ENCODE results near the gene NEK1. TPM values are rescaled to one million over a fixed set of nuclear protein-coding genes. Genes with fewer than 3 reads are reported as not detected.

Gene NEK1
- total and polyA plus RNA-seq, 2 donors (not counting 3 experiments of a cell fraction or from before 2014, with no cell fraction given): 2.6 to 10.1 TPM

DNA sequence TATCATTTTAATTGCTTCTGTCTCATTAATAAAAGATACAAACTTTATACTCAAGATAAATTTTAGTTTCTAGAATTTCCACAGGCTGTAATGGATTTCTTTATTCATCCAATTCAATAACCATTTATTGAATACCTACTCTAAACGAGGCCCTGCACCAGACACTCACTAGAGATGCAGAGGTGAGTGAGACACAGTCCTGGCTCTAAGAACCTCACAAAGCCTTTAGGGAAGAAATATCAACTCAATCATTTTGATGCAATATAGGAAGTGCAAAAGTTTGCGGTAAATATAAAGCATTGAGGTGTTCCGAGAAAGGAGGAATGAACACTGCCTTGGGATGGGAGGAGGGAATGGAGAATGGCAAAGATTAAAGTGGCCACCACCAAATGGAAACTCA, 260.0 kb downstream of the NEK1 start:
- ChIA-PET CTCF (interaction anchor here (0.7 kb wide), 1 partner anchor 25 kb away, joined by 3 read pairs; no protein-coding TSS in a partner anchor), POLR2A (no interaction called here)
- H3K4me2 ChIP-seq (ENCODE audit: insufficient read depth, low read length): no peak overlapping the region
- H3K27me3 ChIP-seq (ENCODE audit: control insufficient read depth in 2 of 2, insufficient read depth in 2 of 2, low read length in 2 of 2): no peaks in the 10 kb centered on the region
- BruUV-seq (replicated peaks): no TSS peak
- H3K36me3 ChIP-seq (ENCODE audit: control insufficient read depth in 2 of 2, extremely low read depth in 1 of 2, insufficient read depth in 2 of 2, low read length in 2 of 2): no peaks in the 10 kb centered on the region
- no peaks in the 10 kb centered on the region for H3K9me3 ChIP-seq (replicated peaks; ENCODE audit: control insufficient read depth, insufficient read depth, low read length)
- no peak overlapping the region for H3K27ac ChIP-seq (ENCODE audit: insufficient read depth, low read depth, low read length)
- no peaks in the 10 kb centered on the region for H3K9me1 ChIP-seq (replicated peaks; ENCODE audit: control insufficient read depth, extremely low read depth, insufficient read depth, low read length)
- no peaks in the 10 kb centered on the region for H4K20me1 ChIP-seq (replicated peaks; ENCODE audit: control insufficient read depth, extremely low read depth, insufficient read depth, low read length)
- no peaks in the 10 kb centered on the region for H3K4me1 ChIP-seq (ENCODE audit: control insufficient read depth, extremely low read depth, insufficient read depth, low read length)
- no peaks in the 10 kb centered on the region for H3K79me2 ChIP-seq (ENCODE audit: control insufficient read depth, insufficient read depth, low read length)
- TF ChIP-seq, protein P1, sequence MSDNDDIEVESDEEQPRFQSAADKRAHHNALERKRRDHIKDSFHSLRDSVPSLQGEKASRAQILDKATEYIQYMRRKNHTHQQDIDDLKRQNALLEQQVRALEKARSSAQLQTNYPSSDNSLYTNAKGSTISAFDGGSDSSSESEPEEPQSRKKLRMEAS (IDR thresholded peaks at IDR 0.05; ENCODE audit: insufficient read depth, insufficient read length): no peak
- TF ChIP-seq MYC (IDR thresholded peaks at IDR 0.05; ENCODE audit: low read depth, low read length): no peak
- no peak overlapping the region for H3K4me3 ChIP-seq (replicated peaks in 1 of 3; ENCODE audit: insufficient read depth in 1 of 3, low read depth in 1 of 3, low read length in 3 of 3)
- H2AFZ ChIP-seq (ENCODE audit: low read depth, low read length): no peak overlapping the region
- FAIRE-seq (no peak), DNase-seq (ENCODE audit: low read depth, low spot score) (no peak)
- dilution Hi-C loops (cut with MboI; ENCODE audit: extremely low pct_ligation_motif_present, low sequenced_read_pairs) (no loop called here), intact Hi-C loops (cut with micrococcal nuclease) (no loop called here)
- H3K9ac ChIP-seq (replicated peaks; ENCODE audit: extremely low read depth, insufficient read depth, low read length): no peak overlapping the region

DNA sequence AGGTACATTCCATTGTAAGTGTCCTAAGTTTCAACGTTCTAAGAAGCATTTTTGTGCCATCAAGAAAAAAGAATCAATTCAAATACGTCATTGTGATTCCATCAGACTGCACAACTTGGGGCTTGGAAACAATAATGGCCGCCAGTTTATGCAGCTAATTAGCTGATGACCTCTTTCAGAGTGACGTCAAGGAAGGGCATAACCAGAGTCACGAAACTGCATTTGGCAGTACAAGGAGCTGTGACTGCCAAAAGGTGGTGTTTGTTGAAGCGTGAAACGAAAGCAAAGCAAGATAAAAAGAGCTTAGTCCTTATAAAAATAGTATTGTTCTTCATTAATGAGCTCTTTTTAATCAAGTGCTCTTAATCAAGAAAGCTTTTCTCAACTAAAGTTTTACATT, 260.5 kb downstream of the NEK1 start:
- Histone ChIP-seq H2AFZ (ENCODE audit: low read depth, low read length) (peak overlapping the region; percentile 55), H3K79me2 (ENCODE audit: control insufficient read depth, insufficient read depth, low read length) (no peaks in the 10 kb centered on the region), H3K9ac (replicated peaks; ENCODE audit: extremely low read depth, insufficient read depth, low read length) (no peak overlapping the region), H3K27me3 (ENCODE audit: control insufficient read depth in 2 of 2, insufficient read depth in 2 of 2, low read length in 2 of 2) (no peaks in the 10 kb centered on the region), H3K36me3 (ENCODE audit: control insufficient read depth in 2 of 2, extremely low read depth in 1 of 2, insufficient read depth in 2 of 2, low read length in 2 of 2) (no peaks in the 10 kb centered on the region), H3K4me1 (ENCODE audit: control insufficient read depth, extremely low read depth, insufficient read depth, low read length) (no peaks in the 10 kb centered on the region), H4K20me1 (replicated peaks; ENCODE audit: control insufficient read depth, extremely low read depth, insufficient read depth, low read length) (no peaks in the 10 kb centered on the region), H3K4me3 (replicated peaks in 1 of 3; ENCODE audit: insufficient read depth in 1 of 3, low read depth in 1 of 3, low read length in 3 of 3) (no peak overlapping the region), H3K27ac (ENCODE audit: insufficient read depth, low read depth, low read length) (no peak overlapping the region), H3K4me2 (ENCODE audit: insufficient read depth, low read length) (no peak overlapping the region), H3K9me1 (replicated peaks; ENCODE audit: control insufficient read depth, extremely low read depth, insufficient read depth, low read length) (no peaks in the 10 kb centered on the region), H3K9me3 (replicated peaks; ENCODE audit: control insufficient read depth, insufficient read depth, low read length) (no peaks in the 10 kb centered on the region)
- ChIA-PET POLR2A (no interaction called here), CTCF (interaction anchor here (0.7 kb wide), 2 partner anchors 14 to 25 kb away, joined by 3 read pairs; no protein-coding TSS in a partner anchor)
- no TSS peak for BruUV-seq (replicated peaks)
- TF ChIP-seq, protein P2, sequence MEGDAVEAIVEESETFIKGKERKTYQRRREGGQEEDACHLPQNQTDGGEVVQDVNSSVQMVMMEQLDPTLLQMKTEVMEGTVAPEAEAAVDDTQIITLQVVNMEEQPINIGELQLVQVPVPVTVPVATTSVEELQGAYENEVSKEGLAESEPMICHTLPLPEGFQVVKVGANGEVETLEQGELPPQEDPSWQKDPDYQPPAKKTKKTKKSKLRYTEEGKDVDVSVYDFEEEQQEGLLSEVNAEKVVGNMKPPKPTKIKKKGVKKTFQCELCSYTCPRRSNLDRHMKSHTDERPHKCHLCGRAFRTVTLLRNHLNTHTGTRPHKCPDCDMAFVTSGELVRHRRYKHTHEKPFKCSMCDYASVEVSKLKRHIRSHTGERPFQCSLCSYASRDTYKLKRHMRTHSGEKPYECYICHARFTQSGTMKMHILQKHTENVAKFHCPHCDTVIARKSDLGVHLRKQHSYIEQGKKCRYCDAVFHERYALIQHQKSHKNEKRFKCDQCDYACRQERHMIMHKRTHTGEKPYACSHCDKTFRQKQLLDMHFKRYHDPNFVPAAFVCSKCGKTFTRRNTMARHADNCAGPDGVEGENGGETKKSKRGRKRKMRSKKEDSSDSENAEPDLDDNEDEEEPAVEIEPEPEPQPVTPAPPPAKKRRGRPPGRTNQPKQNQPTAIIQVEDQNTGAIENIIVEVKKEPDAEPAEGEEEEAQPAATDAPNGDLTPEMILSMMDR (IDR thresholded peaks at IDR 0.05; ENCODE audit: extremely low read depth in 1 of 2, insufficient read depth in 1 of 2, low read depth in 1 of 2, low read length in 2 of 2): no peak
- TF ChIP-seq EZH2 (IDR thresholded peaks at IDR 0.05; ENCODE audit: borderline replicate concordance, low read depth, low read length, severe bottlenecking): no peak
- TF ChIP-seq JUN (IDR thresholded peaks at IDR 0.05; ENCODE audit: borderline replicate concordance, insufficient read depth, insufficient read length, low read depth): no peak
- TF ChIP-seq GATA2 (IDR thresholded peaks at IDR 0.05; ENCODE audit: insufficient read depth, insufficient read length, low read depth, low read length): no peak
- TF ChIP-seq MYC (IDR thresholded peaks at IDR 0.05; ENCODE audit: low read depth, low read length): no peak
- TF ChIP-seq, protein P1 (IDR thresholded peaks at IDR 0.05; ENCODE audit: insufficient read depth, insufficient read length): no peak
- TF ChIP-seq FOS (IDR thresholded peaks at IDR 0.05; ENCODE audit: borderline replicate concordance, insufficient read depth, low read length): no peak
- no peak for TF ChIP-seq POLR2AphosphoS5 (IDR thresholded peaks at IDR 0.05; ENCODE audit: insufficient read depth, low read depth, low read length)
- TF ChIP-seq POLR2A (IDR thresholded peaks at IDR 0.05; ENCODE audit: low read depth, low read length): no peak
- intact Hi-C loops (cut with micrococcal nuclease) (no loop called here), dilution Hi-C loops (cut with MboI; ENCODE audit: extremely low pct_ligation_motif_present, low sequenced_read_pairs) (no loop called here)
- no peak for FAIRE-seq
- peak; percentile 70 for DNase-seq (ENCODE audit: low read depth, low spot score)

Data from endothelial cell of umbilical vein (primary cell).